DMS 273 (cell line): ENCODE measurements around the gene APOLD1.
"Not testable (repeated sequence)": the region's sequence is repeated elsewhere in the genome, so short reads cannot be mapped to it uniquely, and the experiment has no call there.

Experiments used
- DNase-seq: peaks from one replicate; lab custom pipeline; 2025; ENCODE audit not compliant: unreplicated experiment; lab: John Stamatoyannopoulos, UW

APOLD1 gene

DNA sequence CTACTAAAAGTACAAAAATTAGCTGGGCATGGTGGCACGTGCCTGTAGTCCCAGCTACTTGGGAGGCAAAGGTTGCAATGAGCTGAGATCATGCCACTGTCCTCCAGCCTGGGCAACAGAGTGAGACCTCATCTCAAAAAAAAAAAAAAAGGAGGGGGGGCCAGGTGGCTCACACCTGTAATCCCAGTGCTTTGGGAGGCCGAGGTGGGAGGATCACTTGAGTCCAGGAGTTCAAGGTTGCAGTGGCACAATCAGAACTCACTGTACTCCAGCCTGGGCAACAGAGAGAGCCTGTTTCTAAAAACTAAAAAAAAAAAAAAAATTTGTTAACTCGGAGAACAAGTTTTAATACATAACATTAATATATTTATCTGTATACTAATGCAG lies 22.1 kb downstream of the APOLD1 start:
- not testable (repeated sequence) for DNase-seq

DNA sequence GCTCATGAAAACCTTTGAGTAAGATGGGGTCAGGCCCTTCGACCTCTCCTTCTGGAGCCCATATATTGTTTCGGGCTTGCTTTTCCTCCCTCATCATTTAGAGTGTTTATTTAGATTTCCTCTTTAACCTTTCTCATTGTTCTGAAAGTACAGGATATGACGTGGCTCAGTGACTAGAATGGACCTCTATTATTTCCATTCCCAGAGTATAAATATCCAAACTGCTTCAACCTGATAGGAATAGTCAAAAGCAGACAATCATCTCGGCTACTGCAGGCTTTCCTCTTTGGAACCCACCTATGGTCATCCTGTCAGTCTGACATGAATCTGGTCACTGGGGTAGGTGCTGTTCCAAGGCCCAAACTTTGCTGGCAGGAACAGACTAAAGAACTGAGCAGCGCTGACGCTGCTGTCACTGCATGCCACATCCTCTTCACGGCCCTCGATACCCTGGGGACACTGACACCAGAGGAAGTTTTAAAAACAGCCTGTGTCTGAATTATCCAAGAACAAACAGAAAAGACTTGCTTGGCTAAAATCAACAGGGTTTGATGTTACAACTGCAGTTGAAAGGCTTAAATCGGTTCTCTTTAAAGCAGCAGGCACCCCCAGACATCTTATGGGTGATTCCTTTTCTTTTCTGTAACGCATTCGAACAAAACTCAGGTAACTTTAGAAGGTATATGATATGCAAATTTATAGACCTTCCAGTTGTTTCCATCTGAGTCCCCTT lies 22.7 kb downstream of the APOLD1 start:
- DNase-seq, result no peak

DNA sequence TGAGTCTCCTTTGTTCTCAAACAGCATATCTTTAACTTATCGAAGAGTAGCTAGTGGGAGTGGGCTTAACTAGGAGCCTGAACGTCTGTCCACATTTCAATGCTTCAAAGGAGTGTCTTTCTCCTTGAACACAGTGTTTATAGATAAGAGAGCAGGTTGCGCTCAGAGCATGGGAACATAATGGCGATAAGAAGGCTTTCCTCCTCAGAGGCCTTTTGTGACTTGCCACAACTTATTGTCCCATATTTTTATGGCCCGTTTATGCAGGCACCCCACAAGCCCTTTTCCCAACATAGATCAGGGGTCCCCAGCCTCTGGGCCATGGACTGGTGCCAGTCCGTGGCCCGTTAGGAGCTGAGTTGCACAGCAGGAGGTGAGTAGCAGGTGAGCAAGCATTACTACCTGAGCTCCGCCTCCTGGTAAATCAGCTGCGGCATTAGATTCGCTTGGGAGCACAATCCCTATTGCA lies 25.1 kb downstream of the APOLD1 start:
- DNase-seq, result no peak

DNA sequence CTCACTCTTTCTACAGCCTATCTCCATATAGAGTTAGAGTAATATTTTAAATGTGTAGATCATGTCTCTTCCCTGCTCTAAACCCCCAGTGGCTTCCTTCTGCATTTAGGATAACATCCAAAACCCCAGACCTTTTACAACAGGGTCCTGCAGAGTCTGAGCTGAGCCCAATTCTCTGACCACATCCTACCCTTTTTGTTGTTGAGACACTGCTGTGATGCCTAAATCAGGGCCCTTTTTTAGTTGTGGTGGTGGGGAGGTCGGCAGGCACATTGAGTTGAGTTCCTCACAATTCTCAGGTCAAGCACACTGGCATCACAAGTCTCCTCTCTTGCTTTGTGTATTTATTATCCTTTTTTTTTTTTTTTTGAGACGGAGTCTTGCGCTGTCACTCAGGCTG lies 25.9 kb downstream of the APOLD1 start:
- no peak for DNase-seq

DNA sequence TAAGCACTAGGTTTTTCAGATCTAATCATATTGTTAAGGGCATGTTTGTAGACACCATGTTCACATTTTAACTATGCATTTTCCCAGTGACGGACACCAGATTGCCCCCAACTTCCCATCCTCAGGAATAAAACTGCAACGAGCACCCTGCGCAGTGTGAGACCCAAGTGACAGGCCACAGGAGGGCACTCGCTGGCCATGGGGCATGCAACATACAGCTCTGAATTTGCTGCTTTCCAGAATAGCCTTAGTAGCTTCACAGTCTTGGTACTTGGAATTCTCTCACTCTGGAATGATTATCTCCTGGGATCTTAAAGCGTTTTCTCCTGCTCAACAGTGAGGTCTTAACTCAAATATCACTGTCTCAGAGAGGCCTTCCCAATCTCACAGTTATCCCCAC lies 26.7 kb downstream of the APOLD1 start:
- DNase-seq, result no peak

DNA sequence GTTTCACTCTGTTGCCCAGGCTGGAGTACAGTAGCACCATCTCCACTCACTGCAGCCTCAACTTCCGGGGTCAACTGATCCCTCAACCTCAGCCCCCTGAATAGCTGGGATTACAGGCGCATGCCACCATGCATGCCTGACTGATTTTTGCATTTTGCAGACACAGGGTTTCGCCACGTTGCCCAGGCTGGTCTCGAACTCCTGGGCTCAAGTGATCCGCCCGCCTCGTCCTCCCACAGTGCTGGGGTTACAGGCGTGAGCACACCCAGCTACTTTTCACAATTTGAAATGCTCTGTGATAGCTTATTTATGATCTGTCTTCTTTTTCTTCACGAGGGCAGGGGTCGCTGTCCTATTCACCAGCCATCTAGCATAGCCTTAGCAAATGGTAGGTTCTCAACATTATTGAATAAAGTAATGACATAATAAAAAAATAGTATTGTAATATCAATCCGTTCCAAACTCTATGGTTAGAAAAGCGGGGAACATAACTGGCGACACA lies 27.2 kb downstream of the APOLD1 start:
- DNase-seq, result no peak

DNA sequence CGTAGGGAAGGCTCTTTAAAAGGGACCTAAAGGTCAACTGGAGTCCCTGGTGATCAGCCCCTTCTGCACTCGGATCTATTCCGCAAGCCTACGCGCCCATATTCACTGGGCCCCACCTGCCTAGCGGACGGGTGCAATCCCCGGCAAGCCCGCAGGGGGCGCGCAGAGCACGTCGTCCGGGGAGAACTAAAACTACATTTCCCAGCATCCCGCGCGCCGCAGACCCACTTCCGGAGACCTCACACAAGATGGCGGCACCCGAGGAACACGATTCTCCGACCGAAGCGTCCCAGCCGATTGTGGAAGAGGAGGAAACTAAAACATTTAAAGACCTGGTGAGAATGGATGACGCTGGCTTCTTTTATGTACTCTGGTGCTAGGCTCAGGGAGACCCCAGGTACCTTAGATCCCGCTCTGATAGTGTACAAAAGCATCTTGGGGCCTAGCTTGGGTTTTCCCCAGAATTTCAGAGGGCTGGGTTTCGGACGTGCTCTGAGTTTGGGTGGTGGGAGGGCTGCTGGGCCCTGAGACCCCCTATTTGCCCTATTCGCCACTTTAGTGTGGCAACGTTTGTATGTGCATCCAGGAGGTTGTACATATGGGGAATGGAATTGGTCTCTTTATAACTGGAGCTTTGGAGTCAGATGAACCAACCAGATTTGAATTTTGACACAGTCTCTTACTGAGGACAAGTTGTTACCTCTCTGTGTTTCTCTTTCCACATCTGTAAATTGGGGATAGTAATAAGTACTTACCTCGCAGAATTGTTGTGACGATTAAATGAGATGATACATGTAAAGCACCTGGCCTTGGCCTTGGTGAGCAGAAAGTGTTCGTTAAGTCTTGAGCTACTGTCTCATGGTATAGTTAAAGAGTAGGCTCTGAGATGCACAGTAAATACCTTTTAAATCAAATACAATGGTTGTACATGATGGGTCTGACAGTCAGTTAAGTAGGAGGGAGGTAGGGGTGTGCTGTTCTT lies 28.0 kb downstream of the APOLD1 start, which contains the start of gene DDX47:
Gene DDX47, plus strand, starts transcription at position 227 of the 982 bp plus-strand sequence. Its CDS starts 22 bp downstream, at position 249.
- DNase-seq, result peak; percentile 95

DNA sequence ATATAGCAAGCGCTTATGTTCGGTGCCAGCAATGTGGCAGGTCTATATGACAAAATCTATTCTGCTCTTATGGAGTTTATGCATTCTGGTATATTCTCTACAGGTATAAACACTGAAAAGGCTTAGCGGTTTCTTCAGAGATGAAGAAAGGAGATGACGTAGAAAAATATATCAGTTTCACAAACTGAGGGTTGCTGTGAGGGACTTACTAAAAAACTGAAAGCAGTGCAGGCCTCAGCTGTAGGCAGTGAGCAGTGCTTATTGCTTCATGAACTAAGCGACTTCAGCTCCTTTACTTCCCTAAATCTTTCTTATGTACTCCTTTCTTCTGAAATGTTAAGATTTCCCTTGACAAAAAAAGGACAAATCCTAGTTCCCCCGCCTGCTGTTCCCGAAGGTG lies 32.2 kb downstream of the APOLD1 start:
- DNase-seq, result no peak

DNA sequence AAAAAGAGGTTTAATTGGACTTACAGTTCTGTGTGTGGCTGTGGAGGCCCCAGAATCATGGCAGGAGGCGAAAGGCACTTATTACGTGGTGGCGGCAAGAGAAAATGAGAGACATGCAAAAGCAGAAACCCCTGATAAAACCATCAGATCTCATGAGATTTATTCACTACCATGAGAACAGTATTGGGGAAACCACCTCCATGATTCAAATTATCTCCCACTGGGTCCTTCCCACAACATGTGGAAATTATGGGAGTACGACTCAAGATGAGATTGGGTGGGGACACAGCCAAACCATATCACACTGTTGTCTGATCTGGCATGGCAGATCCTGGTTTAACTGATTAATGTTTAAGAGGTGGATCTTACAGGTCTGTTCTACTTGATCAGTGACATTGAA lies 33.2 kb downstream of the APOLD1 start:
- no peak for DNase-seq

DNA sequence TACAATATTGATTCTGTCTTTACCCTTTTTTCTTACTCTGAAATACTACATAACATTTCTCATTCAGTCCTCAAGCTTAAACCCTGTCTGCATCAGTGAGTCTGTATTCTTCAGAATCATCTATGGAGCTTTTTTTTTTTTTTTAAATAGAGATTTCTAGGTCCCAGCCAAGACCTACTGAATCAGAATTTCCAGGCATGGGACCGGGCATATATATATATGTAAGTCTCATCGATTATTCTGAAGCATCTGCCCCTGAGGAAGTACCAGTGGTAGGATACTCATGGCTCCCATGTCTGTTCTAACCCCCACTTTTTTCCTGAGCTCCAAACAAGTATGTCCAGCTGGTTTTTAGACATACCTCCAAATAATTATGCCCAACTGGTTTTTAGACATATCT lies 33.8 kb downstream of the APOLD1 start:
- no peak for DNase-seq

DNA sequence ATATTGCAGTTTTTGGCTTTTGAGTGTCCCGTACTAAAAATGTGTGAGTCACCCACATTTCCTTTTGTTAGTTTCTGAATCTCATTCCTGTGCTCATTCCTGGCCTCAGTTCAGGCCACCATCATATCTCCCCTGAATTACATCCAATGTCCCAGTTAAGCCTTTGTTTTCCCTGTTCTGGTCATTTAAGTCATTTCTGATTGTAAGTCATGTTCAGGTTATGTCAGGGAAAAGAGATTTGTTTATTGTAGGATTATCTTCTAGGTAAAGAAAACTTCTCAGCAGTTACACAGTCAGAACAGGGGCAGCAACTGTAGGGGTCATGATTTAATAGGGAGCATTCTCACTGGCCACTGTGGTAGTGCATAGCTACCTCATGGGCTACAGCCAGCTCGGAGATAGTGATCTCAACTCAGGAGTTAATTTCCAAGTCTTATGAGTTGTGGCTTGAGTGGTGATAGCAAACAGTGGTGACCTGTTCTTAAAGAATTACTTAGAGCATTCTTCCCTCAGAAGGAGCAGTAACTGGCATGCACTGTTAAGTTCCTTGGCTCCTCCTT lies 34.4 kb downstream of the APOLD1 start:
- no peak for DNase-seq

DNA sequence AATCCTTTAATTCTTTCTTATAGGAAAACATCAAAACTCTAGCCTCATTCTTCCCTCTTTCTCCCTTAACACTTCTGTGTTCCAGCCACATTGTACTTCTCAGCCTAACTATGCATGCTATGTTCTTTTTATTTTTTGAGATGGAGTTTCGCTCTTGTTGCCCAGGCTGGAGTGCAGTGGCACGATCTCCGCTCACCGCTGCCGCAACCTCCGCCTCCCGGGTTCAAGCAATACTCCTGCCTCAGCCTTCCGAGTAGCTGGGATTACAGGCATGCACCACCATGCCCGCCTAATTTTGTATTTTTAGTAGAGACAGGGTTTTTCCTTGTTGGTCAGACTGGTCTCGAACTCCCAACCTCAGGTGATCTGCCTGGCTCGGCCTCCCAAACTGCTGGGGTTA lies 34.9 kb downstream of the APOLD1 start:
- DNase-seq, result not testable (repeated sequence)

DNA sequence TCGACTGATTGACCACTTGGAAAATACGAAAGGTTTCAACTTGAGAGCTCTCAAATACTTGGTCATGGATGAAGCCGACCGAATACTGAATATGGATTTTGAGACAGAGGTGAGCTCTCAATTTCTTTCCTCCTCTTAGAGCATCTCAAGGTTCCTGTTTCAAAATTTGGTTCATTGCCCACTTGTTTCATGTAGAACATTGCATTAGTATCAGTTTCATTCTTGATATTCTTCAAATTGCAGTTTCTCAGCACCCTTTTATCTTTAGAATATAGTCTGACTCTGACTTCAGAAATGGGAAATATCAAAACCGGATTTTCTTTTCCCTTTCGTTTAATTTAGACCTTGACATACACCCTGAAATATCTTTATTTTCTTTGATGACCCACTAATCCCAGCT lies 36.5 kb downstream of the APOLD1 start:
- DNase-seq, result no peak

DNA sequence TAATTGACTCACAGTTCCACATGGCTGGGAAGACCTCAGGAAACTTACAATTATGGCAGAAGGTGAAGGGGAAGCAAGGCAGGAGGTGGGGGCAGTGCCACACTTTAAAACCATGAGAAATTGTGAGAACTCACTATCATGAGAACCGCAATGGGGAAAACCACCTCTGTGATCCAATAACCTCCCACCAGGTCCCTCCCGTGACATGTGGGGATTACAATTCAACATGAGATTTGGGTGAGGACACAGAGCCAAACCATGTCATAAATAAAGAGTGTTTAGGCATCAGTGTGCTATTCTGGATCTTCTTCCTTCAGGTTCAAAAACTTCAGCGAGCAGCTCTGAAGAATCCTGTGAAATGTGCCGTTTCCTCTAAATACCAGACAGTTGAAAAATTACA lies 37.4 kb downstream of the APOLD1 start:
- no peak for DNase-seq

DNA sequence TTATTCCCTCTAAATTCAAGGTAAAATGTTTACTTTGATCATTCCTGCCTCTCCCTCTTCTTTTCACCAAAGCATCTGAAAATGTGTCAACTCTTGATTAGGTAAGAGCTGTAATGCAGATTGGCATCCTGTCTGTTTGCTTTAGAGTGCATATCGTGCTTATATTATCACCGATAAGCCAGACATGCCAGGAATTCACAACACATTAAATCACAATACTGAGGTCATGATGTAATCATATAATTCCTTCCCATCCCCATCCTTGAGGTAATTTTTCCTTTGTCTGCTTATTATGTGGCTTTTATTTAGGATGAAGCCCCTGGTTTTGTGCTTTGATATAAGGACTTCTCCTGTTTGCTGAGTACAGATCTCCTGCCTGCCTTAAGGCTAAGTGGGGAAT lies 37.8 kb downstream of the APOLD1 start:
- no peak for DNase-seq

DNA sequence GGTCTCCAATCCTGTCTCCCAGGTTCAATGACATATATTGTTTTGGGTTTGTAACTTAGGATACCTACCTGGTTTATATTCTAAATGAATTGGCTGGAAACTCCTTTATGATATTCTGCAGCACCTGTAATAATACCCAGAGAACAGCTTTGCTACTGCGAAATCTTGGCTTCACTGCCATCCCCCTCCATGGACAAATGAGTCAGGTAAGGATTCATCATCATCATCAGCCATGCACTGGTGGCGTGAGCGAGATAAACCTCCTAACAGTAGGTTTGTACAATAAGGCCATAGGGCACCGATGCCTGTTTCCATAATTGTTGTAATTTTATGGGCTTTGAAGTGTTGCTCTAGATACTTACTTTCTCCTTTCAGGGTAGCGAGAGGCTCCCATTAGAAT lies 38.4 kb downstream of the APOLD1 start:
- no peak for DNase-seq

DNA sequence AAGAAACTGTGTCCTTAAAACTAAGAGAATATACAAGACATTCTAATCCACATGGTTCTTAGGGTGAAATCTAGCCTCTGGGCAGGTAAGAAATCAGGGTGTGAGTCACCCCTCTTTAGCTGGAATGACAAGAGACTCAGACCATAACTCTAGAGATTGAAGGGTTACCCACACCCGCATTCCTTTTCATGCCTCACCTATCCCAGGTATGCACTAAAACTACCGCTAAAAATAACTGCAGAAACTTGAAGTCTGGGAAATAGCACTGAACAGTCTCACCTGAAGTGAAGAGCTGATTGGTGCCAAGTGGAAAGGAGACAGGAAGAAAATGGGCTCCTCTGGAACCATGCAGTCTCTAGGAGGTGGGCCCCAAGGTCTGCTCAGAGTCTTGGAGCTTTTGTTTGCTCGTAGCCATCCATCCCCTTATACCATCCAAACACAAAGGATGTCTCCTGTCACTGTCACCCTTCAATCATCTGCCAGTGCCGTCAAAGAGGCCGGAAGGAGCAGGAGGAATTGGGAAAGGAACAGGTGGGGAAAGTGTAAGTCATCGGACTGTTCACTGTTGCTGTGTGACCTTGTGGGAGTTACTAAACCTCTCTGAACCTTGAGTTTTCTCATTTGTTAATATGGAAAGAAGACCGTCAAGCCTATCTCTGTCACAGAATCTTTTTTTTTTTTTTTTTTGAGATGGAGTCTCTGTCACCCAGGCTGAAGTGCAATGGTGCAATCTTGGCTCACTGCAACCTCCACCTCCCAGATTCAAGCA lies 50.1 kb downstream of the APOLD1 start:
- no peak for DNase-seq

DNA sequence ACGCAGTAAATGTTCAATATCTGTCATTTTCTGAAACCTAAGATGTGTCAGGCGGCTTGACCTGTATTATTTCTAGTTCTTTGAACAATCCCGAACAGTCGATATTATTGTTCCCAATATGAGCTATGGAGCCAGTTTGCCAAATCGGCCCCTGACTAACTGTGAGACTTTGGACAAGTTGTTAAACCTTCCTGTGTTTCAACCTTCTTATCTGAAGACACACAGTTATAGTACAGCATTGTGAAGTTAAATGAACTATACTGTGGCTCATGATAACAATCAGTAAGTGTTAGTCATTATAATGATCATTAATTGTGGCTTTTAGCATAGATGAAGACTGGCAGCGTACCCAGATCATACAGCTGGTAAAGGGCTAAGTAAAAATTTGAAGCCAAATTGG lies 51.1 kb downstream of the APOLD1 start:
- no peak for DNase-seq

DNA sequence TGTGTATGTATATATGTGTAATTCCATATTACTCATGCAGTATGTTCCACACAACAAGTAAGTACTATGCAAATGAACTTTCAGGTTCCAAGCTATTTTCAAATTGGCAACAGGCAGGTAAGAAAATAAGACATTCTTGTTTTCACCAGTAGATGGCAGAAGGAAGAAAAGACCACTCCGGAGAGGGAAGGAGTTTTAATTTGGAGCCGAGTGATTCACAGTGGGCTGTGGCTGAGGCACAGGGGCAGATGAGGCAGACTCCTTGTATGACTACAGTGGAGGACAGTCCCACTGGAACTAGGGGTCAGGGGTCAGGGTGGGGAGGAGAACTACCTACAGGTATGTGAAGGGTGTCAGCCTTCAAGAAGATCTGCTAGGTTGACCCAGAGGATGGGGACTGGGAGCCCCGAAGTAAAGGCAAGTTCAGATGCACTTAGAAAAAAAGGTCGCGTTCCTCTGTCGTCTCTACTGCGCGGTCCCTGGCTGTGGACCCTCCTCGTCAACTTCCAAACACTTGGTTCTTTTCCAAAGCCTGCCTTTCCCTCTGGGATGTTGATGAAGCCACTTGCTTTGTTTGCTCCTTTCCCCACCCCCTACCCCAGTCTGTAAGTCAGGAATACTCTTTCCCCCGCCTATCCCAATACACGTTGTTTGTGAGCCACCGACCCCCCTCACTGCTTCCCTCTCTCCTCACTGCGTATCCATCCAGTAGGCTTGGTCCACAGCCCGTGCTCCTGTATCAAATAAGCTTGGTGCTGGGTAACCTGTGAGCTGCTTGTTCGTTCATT lies 51.8 kb downstream of the APOLD1 start:
- DNase-seq, result peak; percentile 64

DNA sequence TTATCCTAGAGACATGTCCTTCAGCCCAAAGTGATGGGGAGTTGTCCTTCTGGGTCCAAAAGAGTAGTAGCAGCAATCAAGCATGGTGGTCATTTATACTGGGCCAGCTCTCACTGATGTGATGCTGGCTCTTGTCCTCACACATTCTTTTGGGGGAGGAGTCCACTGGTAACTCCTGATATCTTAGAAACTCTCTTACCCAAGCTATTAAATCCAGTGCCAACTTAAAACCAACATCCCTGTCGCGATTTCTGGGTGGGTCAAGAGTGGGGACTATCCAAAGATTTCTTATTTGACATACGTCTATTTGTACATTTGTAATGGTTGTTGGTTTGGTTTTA lies 52.3 kb downstream of the APOLD1 start:
- DNase-seq, result no peak
